M059J (cell line): ENCODE data around the gene DNAJC5. TPM values are rescaled to one million over a fixed set of nuclear protein-coding genes. Genes with fewer than 3 reads are reported as not detected.

Source experiments
- DNase-seq: peaks from one replicate; pipeline ENCODE4 v3.0.0-alpha.2; 2012; ENCODE audit warnings: low read depth
- total RNA-seq: library from RNA; depleted of rRNA; stranded (reverse); fragments of >200 nt; shearing (Covaris generic); gene quantifications from 2 replicates; pipeline ENCODE4 v1.2.3, GENCODE V29; 2014

The DNAJC5 gene
- total RNA-seq, 1 experiment from 2014 or later = 68.7 TPM

- DNase-seq = no peak
Measured at GRCh38 chr20:63940472-63941266, 45.7 kb downstream of the DNAJC5 start.

GRCh38 chr20:63941282-63942081 lies 46.6 kb downstream of the DNAJC5 start:
- DNase-seq = no peak

GRCh38 chr20:63942250-63942951 lies 47.5 kb downstream of the DNAJC5 start:
- no peak for DNase-seq

DNA sequence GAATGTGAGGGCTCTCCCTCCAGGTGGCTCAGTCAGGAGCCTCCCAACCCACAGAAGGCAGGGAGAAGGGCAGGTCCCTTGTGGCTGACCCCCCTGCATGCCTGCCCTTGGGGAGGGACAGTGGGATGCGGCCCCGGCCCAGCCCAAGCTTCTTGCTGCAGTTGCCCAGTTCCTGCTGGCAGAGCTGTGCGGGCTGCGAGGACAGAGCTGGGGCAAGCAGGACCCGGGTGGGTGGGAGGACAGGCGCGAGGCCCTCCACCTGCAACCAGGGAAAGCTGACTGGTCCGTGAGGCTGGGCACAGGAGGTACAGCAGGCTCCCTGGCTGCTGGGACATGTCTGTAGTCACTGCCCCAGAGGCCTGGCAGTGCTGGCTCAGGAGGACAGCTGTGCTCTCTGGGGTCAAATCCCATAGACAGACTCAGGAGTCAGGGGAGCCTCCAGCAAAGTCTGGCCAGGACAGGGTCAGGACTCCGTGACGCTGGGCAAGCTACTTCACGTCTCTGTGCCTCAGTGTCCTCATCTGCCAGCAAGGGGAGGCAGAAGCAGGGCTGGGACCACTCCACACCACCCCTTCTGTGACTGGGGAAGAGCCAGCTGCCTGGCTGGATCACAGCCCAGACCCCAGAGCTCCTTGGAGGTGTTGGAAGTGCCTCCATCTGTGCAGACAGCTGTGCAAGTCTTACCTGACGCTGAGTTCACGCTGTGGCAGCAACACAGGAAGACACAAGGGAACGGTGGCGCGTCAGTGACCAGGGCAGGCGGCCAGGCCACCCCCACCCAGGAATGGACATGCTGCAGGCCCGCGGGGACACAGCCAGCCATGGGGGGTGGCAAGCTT lies 48.3 kb downstream of the DNAJC5 start:
- DNase-seq = no peak

DNA sequence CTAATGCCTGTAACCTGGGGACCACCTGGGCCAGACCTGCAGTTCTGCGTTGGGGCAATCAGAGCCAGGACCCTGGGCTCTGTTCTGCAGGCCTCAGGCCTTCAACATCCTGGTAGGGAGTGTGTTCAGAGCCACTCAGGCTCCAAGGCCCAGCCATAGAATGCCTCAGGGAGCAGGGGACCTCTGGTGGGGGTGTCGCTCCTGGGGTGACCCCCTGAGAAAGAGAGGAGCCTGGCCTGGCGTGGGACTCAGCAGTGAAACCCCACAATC lies 48.8 kb downstream of the DNAJC5 start:
- no peak for DNase-seq

- no peak for DNase-seq
Measured at GRCh38 chr20:63944078-63944941, 49.4 kb downstream of the DNAJC5 start.

- DNase-seq = no peak
Measured at GRCh38 chr20:63945031-63945658, 50.2 kb downstream of the DNAJC5 start.

DNA sequence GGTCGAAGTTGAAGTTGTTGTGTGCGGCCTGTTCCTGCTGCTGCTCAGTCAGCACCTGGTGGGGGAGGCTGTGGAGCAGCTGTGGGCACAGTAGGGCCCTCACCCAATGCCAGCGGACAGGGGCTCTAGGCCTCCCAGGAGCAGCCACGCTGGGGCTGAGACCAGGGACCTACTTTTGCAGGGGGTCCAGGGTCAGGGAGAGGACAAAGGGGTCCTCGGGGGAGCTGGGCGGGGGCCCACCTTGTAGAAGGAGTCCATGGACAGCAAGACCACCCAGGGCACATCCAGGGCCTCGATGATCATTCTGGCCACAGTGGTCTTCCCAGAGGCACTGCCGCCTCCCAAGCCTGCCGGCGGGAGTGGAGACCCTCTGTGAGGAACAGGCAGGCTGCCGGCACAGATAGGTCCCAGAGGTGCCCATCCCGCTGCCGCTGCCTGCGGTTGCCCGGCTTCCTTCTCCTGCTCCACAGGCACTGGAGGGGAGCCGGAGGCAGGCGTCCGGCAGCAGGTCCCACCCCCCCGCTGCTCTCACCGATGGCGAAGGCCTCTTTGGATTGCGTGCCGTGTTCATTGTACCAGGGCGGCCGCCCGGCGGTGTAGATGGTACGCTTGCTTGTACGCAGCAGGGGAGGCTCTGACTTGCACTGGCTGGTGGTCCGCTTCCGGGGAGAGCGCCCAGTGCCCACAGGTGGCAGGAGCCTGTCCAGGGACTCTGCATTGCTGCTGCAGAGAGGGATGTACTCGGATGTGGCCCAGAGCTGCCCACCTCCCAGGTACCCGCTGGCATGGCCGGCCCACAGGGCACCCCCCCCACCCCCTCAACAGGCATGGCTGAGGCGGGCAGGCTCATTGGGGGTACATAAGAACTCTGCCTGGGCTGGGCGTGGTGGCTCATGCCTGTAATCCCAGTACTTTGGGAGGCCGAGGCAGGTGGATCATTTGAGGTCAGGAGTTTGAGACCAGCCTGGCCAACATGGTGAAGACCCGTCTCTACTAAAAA lies 51.3 kb downstream of the DNAJC5 start:
- no peak for DNase-seq

DNA sequence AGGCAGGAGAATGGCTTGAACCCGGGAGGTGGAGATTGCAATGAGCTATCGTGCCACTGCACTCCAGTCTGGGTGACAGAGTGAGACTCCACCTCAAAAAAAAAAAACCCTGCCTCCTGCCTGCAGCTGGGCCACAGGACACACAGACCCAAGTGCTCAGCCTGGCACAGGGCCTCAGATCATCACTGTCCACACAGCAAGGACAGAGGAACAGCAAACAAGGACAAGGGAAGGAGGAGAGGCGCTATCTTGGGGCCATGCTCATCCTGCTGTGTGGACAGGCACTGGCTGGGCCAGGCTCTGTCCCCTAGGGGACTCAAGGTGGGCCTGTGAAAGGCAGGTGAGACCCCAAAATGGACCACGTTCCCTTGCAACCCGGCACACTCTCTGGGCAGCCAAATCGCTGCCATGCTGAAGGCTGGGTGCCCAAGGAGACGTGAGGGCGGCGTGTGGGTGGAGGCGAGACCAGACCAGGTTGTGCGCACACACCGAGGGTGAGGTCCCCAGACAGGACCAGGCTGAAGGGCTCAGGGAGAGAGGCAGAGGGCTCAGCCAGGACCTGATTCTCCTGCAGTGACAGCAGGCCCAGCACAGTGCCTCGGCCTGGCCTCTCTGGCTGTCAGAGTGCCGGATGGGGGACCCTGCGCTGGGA lies 52.2 kb downstream of the DNAJC5 start:
- DNase-seq = no peak

DNA sequence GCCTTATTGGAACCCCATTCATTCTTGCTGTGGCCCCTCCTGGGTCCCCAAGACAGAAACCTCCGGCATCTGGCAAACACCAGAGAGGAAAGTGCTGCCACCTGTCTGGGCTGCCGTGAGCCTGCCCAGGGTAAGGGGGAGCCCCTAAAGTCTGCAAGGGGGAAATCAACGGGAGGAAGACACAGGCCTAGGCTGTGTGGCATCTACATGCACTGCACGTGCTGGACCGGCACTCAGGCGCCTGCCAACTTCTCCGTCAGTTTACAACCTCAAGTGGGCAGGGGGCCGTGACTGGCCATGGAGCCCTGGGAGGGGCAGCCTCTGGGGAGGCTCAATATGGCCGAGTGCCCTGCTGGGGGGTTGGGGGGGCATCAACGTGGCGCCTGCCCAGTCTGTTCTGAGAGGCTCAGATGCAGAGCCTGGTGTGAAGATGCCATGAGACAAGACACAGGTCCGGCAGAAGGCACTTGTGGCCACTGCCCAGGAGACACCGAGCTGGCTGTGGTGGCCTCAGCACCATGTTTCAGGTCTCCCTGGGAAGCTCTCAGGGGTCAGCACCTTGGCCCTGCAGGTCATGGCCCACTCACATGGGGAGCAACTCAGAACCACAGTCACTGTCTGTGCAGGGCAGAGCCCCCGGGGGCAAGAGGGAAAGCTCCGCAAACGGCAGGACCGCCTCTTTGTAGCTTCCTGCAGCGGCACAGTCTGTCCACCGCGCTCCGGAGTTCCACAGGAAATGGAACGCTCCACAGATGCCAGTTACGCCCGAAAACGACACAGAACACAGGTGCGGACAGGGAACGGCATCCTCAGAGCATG lies 52.9 kb downstream of the DNAJC5 start:
- DNase-seq = no peak

DNA sequence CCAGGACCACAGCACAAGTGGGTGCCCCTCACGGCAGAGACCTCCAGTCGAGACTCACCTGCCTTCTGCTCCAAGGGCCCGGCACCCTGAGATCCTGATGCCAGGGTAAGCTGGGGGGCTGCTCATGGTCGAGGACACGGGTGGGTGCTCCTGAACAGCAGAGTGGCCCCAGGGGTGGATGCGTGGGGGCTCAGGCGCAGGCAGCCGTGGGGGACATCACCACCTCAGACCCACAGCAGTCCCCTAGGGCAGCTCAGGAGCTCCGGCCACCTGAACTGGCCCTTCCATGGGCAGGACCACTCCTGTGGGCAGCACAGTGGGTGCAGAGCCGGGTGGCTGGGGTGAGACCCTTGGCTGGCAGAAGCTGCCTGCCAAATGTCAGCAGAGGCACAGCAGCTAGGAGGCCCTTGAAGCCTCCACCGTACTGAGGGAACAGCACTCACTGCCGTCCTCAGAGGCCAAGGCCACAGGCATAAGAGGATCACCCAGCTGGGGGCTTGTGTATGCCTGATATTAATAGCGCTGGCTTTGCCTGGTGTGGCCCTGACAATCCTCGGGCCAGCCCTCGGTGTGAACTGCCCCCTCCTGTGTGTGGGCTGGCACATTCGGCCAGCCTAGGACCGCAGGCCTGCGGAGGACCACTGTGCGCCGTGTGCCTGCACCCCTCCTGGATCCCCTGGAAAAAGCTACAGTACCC lies 55.9 kb downstream of the DNAJC5 start:
- no peak for DNase-seq

GRCh38 chr20:63951398-63952209 lies 56.7 kb downstream of the DNAJC5 start:
- no peak for DNase-seq

GRCh38 chr20:63952210-63952535 lies 57.2 kb downstream of the DNAJC5 start:
- DNase-seq = no peak

DNA sequence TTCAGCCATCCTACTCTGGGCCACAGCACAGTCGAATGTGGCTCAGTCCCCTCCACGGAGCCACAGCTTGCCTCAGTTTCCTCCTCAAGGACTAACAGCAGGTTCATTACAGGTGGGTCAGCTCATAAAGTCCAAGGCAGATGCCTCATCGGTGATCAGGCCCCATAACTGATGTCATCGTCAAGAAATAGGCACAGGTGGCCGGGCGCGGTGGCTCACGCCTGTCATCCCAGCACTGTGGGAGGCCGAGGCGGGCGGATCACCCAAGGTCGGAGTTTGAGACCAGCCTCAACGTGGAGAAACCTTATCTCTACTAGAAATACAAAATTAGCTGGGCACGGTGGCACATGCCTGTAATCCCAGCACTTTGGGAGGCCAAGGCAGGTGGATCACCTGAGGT lies 57.8 kb downstream of the DNAJC5 start:
- DNase-seq = no peak

- no peak for DNase-seq
Measured at GRCh38 chr20:63953764-63954429, 59.0 kb downstream of the DNAJC5 start.
